ENCODE results near the gene KCNQ2.

Gene KCNQ2

DNA sequence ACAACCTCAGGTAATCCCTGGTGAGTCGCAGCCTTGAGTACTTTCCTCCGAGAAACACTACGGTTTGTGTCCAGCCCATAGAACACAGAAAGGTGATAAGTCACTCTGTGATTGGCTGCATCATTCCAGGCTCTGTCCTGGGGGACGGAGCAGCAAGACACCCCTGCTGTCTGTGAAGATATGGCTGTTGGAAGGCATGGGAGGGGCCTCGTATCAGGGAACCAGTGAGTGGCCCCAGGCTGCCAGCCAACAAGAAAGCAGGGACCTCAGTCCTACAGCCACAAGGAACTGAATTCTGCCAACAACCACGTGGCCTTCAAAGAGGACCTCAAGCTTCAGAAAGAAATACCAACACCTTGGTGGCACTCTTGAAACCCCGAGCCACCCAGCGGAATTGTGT lies 32.8 kb upstream of the KCNQ2 start:
- no peak for TF ChIP-seq ZFX (IDR thresholded peaks at IDR 0.05)
- TF ChIP-seq, protein P1, sequence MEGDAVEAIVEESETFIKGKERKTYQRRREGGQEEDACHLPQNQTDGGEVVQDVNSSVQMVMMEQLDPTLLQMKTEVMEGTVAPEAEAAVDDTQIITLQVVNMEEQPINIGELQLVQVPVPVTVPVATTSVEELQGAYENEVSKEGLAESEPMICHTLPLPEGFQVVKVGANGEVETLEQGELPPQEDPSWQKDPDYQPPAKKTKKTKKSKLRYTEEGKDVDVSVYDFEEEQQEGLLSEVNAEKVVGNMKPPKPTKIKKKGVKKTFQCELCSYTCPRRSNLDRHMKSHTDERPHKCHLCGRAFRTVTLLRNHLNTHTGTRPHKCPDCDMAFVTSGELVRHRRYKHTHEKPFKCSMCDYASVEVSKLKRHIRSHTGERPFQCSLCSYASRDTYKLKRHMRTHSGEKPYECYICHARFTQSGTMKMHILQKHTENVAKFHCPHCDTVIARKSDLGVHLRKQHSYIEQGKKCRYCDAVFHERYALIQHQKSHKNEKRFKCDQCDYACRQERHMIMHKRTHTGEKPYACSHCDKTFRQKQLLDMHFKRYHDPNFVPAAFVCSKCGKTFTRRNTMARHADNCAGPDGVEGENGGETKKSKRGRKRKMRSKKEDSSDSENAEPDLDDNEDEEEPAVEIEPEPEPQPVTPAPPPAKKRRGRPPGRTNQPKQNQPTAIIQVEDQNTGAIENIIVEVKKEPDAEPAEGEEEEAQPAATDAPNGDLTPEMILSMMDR (conservative IDR thresholded peaks at IDR 0.05), result no peak
- no peak overlapping the region for H3K27ac ChIP-seq

DNA sequence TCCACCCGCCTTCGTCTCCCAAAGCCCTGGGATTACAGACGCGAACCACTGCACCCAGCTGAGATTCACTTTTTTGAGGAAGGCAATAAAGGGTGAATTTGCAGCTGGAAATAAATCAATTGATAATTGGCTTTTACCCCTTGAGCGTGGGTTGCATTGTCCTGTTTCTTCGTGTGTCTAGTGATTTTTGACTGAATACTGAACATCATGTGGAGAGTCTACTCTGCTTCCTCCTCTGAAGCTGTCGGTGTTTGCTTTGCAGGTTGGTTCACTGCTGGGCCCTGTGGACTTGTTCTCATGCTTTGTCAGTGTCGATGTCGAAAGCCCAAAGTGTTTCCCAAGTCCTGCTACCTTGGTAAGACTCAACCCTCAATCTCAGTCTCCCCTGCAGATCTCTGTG lies 32.2 kb upstream of the KCNQ2 start:
- TF ChIP-seq ZFX (IDR thresholded peaks at IDR 0.05), result no peak
- TF ChIP-seq, protein P1 (conservative IDR thresholded peaks at IDR 0.05), result no peak
- H3K27ac ChIP-seq, result no peak overlapping the region

DNA sequence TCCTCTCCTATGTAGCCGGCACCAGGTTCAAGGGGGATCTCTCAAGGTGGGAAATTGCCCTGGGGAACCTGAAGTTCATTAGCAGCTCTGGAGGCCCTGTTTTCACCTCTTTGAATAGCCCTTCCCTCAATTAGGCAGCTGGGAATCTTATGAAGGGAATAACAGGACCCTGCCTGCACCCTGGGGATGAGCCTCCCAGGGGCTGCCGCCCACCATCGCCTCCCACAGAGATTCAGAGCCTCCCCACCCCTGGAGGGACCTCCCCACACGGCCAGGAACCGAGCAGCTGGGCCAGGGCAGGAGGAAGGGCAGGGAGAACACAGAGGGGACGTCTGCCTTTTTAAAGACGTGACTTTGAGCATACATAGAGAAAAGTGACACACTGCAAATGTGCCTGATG lies 31.1 kb upstream of the KCNQ2 start:
- no peak for TF ChIP-seq ZFX (IDR thresholded peaks at IDR 0.05)
- TF ChIP-seq, protein P1 (conservative IDR thresholded peaks at IDR 0.05), result no peak
- H3K27ac ChIP-seq, result no peak overlapping the region

DNA sequence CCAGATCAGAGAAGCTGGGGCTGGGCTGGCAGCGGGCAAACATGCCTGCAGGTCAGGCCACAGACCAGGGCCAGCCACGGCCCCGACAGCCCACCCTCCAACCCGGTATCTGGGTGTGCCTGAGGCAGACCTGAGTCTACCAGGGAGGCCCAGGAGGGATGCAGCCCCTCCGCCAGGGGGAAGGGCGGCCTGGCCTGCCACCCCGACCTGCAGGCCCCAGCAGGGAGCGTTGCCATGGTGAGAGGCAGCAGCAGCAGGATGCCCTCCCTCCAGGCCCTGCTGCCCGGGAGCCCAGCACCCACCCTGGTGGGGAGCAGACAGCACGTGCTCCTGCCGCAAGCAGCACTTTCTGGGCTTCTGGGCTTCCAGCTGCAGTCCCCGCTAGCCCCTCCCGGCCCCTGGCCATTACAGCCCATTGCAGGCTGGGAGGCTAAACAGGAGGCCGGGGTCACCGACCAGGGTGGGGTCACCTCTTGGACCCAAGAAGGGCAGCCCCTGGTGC lies 30.3 kb upstream of the KCNQ2 start:
- no peak overlapping the region for H3K27ac ChIP-seq
- TF ChIP-seq, protein P1 (conservative IDR thresholded peaks at IDR 0.05), result no peak
- no peak for TF ChIP-seq ZFX (IDR thresholded peaks at IDR 0.05)

DNA sequence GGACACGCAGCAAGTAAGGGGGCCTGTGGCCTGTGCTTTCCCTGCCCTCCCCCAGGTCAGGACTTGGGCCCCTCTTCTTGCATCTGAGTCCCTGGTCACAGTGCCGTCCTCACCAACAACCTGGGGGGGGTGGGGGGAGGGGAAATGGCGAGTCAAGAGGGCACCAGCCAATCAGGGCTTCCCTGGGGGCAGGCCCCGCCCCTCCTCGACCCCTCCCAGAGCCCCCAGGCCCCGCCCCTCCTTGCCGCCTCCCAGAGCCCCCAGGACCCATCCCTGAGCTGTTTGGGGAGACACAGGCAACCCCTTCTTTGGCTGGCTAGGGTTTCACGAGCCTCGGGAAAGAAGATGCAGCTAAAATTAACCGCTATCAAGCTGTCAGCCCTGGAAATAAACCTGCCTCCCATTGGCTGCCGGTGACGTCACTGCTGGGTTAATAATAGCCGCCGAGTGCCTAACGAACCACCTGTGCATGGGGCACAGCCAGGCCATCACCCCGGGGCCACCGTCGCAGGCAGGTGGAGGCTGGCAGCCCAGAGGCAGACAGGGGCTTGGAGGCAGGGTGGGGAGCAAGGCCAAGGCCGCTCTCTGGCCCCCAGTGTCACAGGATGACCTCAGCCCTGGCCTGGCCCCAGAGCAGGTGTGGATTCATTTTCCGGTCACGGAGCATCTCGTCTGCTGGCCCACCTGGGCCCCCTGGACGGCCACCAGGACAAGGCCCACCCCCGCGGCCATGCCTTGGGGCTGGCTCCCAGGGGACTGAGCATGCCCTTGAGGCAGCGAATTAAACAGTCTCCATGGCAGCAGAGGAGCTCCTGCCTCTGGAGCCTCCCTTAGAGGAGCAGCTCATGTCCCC lies 29.6 kb upstream of the KCNQ2 start:
- TF ChIP-seq, protein P1 (conservative IDR thresholded peaks at IDR 0.05), result no peak
- TF ChIP-seq ZFX (IDR thresholded peaks at IDR 0.05), result no peak
- no peak overlapping the region for H3K27ac ChIP-seq

DNA sequence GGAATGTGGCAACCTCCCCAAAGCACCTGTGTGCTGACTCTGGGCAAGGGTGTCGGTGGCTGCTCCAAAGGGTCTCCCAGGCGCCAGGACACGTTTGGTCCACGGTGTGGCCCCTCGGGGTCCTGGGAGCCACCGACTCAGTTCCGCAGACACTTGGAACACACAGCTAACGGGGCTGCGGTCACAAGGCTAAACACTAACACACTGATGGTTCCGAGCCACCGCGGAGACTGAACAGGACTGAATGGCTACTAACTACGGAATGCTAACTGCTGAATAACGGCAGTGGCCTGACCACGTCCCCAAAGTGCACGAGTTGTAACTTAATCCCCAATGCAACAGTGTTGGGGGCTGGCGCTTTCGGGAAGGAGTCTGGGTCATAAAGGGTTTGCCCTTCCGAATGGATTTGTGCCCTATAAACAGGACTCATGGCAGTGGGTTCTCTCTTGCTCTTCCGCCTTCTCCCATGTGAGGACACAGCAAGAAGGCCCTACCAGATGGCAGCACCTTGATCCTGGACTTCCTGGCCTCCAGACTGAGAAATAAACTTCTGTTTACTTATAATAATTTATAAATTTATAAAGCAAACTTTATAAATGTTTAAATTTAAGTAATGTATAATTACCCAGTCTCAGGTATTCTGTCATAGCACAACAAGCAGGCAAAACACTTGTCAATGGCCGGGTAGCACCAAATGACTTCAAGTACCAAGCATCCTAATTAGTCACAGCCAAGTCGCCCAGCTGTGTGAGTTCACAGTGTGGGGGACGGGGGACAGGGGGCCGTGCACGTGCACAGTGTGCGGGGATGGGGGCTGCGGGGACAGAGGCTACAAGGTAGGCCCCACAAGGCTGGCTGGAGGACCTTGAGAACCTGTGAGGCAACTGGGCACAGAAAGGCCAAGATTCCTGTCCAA lies 28.7 kb upstream of the KCNQ2 start:
- TF ChIP-seq ZFX (IDR thresholded peaks at IDR 0.05), result no peak
- TF ChIP-seq, protein P1 (conservative IDR thresholded peaks at IDR 0.05), result no peak
- H3K27ac ChIP-seq, result no peak overlapping the region
